Gastroesophageal sphincter (tissue), 4 donors: Measurements from ENCODE around the gene RAPGEFL1. TPM values are rescaled to one million over a fixed set of nuclear protein-coding genes. Genes with fewer than 3 reads are reported as not detected.
A peak's percentile ranks its signal among the peaks of the same experiment; 100 is the strongest.
"Not testable (repeated sequence)": the region's sequence is repeated elsewhere in the genome, so short reads cannot be mapped to it uniquely, and the experiment has no call there.

Experiments used
- ATAC-seq: fragments of 150-250 bp; one replicate; pipeline ENCODE4 v1.9.1; 2016; ENCODE audit warnings: mild to moderate bottlenecking, moderate library complexity
- H3K27ac ChIP-seq, 4 donors: fragments of 200-600 bp; sonication (generic) in 3 of 4; 1 replicate in 3 of 4; 2 replicates in 1 of 4; pipeline ENCODE4 v1.5.1; 2016 to 2019
- H3K27me3 ChIP-seq: fragments of 200-600 bp; sonication (generic); one replicate; pipeline ENCODE4 v1.5.1; 2019
- H3K36me3 ChIP-seq, 2 donors: fragments of 200-600 bp; sonication (generic); one replicate each; pipeline ENCODE4 v1.5.1; 2019; ENCODE audit warnings: control low read depth in 1 of 2
- H3K4me1 ChIP-seq, 3 donors: fragments of 200-600 bp; sonication (generic); 1 replicate in 2 of 3; 2 replicates in 1 of 3; pipeline ENCODE4 v1.5.1; 2016 to 2019; ENCODE audit warnings: control low read depth in 2 of 3
- H3K4me3 ChIP-seq, 2 donors: fragments of 200-600 bp; sonication (generic); one replicate each; pipeline ENCODE4 v1.5.1; 2019; ENCODE audit warnings: mild to moderate bottlenecking in 1 of 2, moderate library complexity in 1 of 2
- H3K9me3 ChIP-seq, 3 donors: fragments of 200-600 bp; sonication (generic); one replicate each; pipeline ENCODE4 v1.5.1; 2017 to 2019; ENCODE audit warnings: control low read depth in 2 of 3
- CTCF ChIP-seq, 4 experiments: fragments of 200-600 bp in 2 of 4; fragments of 450-650 bp in 2 of 4; sonication (generic) in 1 of 4; IDR thresholded peaks; one replicate each; pipeline ENCODE4 v1.5.1; 2017 to 2019; ENCODE audit warnings: antibody characterized with exemption in 4 of 4, mild to moderate bottlenecking in 2 of 4, moderate library complexity in 2 of 4
- EP300 ChIP-seq: sonication (generic); formaldehyde crosslinking; IDR thresholded peaks from one replicate; pipeline ENCODE4 v1.6.1; 2017; ENCODE audit warnings: antibody characterized with exemption, mild to moderate bottlenecking
- POLR2A ChIP-seq, 2 donors: fragments of 450-650 bp; IDR thresholded peaks; one replicate each; pipeline ENCODE4 v1.6.1; 2017; ENCODE audit warnings: antibody characterized with exemption in 2 of 2, mild to moderate bottlenecking in 2 of 2, moderate library complexity in 1 of 2
- POLR2AphosphoS5 ChIP-seq: sonication (generic); formaldehyde crosslinking; IDR thresholded peaks from one replicate; pipeline ENCODE4 v1.6.1; 2017; ENCODE audit warnings: antibody characterized with exemption
- WGBS, 2 donors: methylation state at CpG; one replicate each; pipeline ENCODE4 v1.1.5; 2018; ENCODE audit warnings: low coverage in 1 of 2; 5-methylcytosine and 5-hydroxymethylcytosine counted together
- total RNA-seq, 4 donors: library from RNA; depleted of rRNA; stranded (reverse); fragments of >200 nt; gene quantifications; one replicate each; pipeline ENCODE4 v1.1.0, GENCODE V29; 2016

RAPGEFL1 gene
- total RNA-seq, 4 donors from 2014 or later = 2.4 to 5.2 (median 3.3) TPM

GRCh38 chr17:40139566-40140058 is 37.7 kb upstream of the RAPGEFL1 start:
- Histone ChIP-seq H3K36me3 (peaks cover 0 to 63% of the 10 kb centered on the region in 2 donors), H3K4me1 (peaks cover 0 to 41% (median 6%) of the 10 kb centered on the region in 3 donors), H3K4me3 (peak overlapping the region; percentile 49 to 82), H3K27ac (peak overlapping the region; percentile 90 to 99 (median 98)), H3K9me3 (no peaks in the 10 kb centered on the region), H3K27me3 (no peaks in the 10 kb centered on the region)
- ATAC-seq = no peak
- no peak for TF ChIP-seq POLR2AphosphoS5
- peak in 2 of 4 experiments; percentile 26 to 34 for TF ChIP-seq CTCF (IDR thresholded peaks at IDR 0.05)
- no peak for TF ChIP-seq EP300
- TF ChIP-seq POLR2A (IDR thresholded peaks at IDR 0.05) = no peak
- WGBS, 2 donors = 5 to 9% methylated on average over 9 to 13 of the region's 14 CpGs

GRCh38 chr17:40143166-40143565 is 34.1 kb upstream of the RAPGEFL1 start:
- H3K27ac ChIP-seq = peak overlapping the region in 2 of 4 donors; percentile 8 to 24
- peaks cover 0 to 66% of the 10 kb centered on the region in 2 donors for H3K36me3 ChIP-seq
- WGBS, 2 donors = 100% methylated on average over 2 of the region's 3 CpGs; no CpG with 5 or more reads in 1 of the 2 donors
- H3K4me3 ChIP-seq, H3K9me3 ChIP-seq, ATAC-seq, H3K27me3 ChIP-seq: not testable (repeated sequence)
- H3K4me1 ChIP-seq = peaks cover 0 to 70% (median 6%) of the 10 kb centered on the region in 3 donors

- Histone ChIP-seq H3K9me3 (no peaks in the 10 kb centered on the region), H3K27me3 (no peaks in the 10 kb centered on the region), H3K36me3 (peaks cover 0 to 90% of the 10 kb centered on the region in 2 donors), H3K4me1 (peaks cover 0 to 75% (median 6%) of the 10 kb centered on the region in 3 donors), H3K4me3 (no peak overlapping the region), H3K27ac (no peak overlapping the region)
- TF ChIP-seq EP300 (no peak), POLR2A (IDR thresholded peaks at IDR 0.05) (no peak), POLR2AphosphoS5 (no peak), CTCF (IDR thresholded peaks at IDR 0.05) (no peak)
- ATAC-seq = no peak
- 85 to 91% methylated on average over 3 of the region's 3 CpGs for WGBS, 2 donors
Measured at GRCh38 chr17:40145476-40145875, 31.8 kb upstream of the RAPGEFL1 start.

GRCh38 chr17:40148527-40148926 is 28.7 kb upstream of the RAPGEFL1 start:
- ATAC-seq = no peak
- Histone ChIP-seq H3K4me1 (peaks cover 0 to 73% (median 0%) of the 10 kb centered on the region in 3 donors), H3K27ac (no peak overlapping the region), H3K36me3 (peaks cover 0 to 97% of the 10 kb centered on the region in 2 donors), H3K9me3 (no peaks in the 10 kb centered on the region), H3K4me3 (no peak overlapping the region), H3K27me3 (no peaks in the 10 kb centered on the region)
- TF ChIP-seq CTCF (IDR thresholded peaks at IDR 0.05) = no peak
- 70 to 78% methylated on average over 3 of the region's 3 CpGs for WGBS, 2 donors

- 62 to 76% methylated on average over 4 of the region's 4 CpGs for WGBS, 2 donors
Measured at GRCh38 chr17:40150276-40150675, 27.0 kb upstream of the RAPGEFL1 start.

More at GRCh38 chr17:40150276-40150675, 27.0 kb upstream of the RAPGEFL1 start:
- H3K4me3 ChIP-seq = no peak overlapping the region
- TF ChIP-seq POLR2AphosphoS5 (no peak), EP300 (no peak), POLR2A (IDR thresholded peaks at IDR 0.05) (no peak), CTCF (IDR thresholded peaks at IDR 0.05) (no peak)
- no peak for ATAC-seq
- peaks cover 0 to 97% of the 10 kb centered on the region in 2 donors for H3K36me3 ChIP-seq
- H3K9me3 ChIP-seq = no peaks in the 10 kb centered on the region
- H3K27me3 ChIP-seq = no peaks in the 10 kb centered on the region
- peaks cover 0 to 80% (median 0%) of the 10 kb centered on the region in 3 donors for H3K4me1 ChIP-seq
- no peak overlapping the region for H3K27ac ChIP-seq
